GM18858 (cell line): ENCODE data around the gene BTF3.
"Not testable (repeated sequence)": the region's sequence is repeated elsewhere in the genome, so short reads cannot be mapped to it uniquely, and the experiment has no call there.

Experiments
- ATAC-seq: cut with Tn5 transposase; IDR thresholded peaks from one replicate; pipeline ENCODE4 v1.9.1; 2021; ENCODE audit not compliant: unreplicated experiment

The BTF3 gene

GRCh38 chr5:73498057-73498992 lies at the start of gene BTF3:
BTF3 (plus strand) TSS chr5:73498442; CDS start chr5:73498668, 226 bp downstream.
- peak; percentile 92 for ATAC-seq

GRCh38 chr5:73448463-73449136 lies 49.6 kb upstream of the BTF3 start, which contains the start of gene FOXD1:
FOXD1 (minus strand) TSS chr5:73448777; CDS start chr5:73448362, 415 bp downstream.
- peak; percentile 44 for ATAC-seq

DNA sequence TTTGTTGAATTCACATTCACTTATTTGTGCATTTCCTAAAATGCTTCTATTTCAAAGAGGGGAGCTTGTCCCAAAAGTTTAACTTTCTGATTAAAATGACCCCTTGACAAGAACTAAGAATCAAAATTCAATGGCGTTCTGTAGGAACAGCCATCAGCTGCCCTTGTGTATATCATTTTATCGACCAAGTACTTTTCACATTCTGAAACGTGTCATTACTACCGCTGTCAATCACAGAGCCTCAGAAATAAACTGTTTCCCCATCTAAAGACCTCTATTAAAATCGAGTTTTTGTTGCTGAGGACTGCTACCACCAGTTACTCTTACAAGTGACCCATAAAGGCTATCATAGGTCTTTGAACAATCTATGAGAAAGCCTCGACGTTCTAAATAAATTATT lies 48.1 kb upstream of the BTF3 start:
- ATAC-seq: no peak

GRCh38 chr5:73450672-73451223 lies 47.5 kb upstream of the BTF3 start:
- ATAC-seq: no peak

- ATAC-seq: no peak
Measured at GRCh38 chr5:73451224-73452130, 46.8 kb upstream of the BTF3 start.

- no peak for ATAC-seq
Measured at GRCh38 chr5:73452215-73452614, 46.0 kb upstream of the BTF3 start.

DNA sequence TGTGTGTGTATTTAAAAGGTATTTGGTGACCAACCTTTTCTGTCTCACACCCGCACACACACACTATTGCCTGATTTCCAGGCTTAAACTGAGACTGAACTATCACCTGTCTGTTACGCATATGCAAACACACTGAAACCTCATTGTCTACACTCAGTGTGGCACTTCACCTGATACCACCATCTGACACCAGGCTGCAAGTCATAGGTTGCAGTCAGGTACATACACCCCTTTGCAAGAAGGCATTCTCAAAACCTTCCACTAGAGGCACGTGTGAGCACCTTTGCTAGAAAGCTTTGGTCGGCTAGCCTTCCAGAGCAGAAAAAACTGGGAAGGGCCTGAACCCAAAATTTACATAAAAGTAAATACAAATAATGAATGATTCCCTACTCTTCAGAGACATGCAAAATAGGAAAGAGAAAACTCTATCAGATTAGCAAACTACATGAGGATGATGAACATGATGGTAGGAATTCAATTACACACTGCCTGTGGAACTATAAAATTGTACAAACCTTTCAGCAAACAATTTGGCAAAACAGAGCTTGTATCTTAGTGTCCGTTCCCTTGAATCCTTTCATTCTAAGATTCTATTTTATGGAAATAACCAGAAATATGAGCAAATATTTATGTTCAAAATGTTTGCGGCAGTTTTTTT lies 43.7 kb upstream of the BTF3 start:
- no peak for ATAC-seq

DNA sequence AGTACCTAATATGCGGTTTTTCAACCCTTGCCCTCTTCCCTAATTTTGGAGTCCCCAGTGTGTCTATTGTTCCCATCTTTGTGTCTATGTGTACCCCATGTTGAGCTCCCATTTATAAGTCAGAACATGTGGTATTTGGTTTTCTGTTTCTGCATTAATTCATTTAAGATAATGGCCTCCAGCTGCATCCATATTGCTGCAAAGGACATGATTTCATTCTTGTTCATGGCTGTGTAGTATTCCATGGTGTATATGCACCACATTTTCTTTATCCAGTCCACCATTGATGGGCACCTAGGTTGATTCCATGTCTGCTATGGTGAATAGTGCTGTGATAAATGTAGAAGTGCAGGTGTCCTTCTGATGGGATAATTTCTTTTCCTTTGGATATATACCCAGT lies 41.8 kb upstream of the BTF3 start:
- not testable (repeated sequence) for ATAC-seq

GRCh38 chr5:73459366-73459765 lies 38.9 kb upstream of the BTF3 start:
- ATAC-seq: no peak

GRCh38 chr5:73460133-73460532 lies 38.1 kb upstream of the BTF3 start:
- ATAC-seq: no peak

DNA sequence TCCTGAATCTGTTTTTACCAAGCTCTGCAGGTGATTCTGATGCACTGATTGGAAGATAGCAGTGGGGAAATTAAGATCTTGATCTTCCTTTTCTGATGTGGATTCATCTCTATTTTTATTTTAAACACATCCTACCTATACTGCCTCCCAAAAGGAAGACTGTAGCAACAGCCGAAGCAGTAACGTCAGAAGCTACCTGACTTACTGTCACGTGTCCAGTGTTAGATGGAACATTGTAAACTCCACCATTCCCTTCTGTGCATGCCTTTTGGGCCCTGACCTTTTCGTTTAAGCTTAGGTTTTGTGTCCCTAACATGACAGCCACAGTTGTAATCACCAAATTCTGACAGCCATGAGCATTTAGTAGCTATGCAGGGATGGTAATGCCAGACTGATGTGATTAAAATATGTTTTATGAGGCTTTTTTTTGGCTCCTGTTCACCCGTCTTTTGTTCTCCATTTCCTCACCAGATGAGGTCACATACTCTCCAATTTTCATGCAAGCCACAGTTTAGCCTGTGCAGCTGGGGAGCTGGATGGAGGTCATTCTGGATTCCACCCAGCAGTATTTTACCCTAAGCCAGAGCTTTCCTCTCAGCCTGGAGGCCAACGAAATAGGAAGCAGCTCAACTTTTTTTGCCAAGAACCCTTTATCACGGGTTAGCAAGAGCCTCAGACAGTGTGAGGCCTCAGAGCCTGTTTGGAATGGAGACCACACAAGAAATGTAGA lies 34.1 kb upstream of the BTF3 start:
- ATAC-seq: no peak

- not testable (repeated sequence) for ATAC-seq
Measured at GRCh38 chr5:73468638-73469037, 29.6 kb upstream of the BTF3 start.

DNA sequence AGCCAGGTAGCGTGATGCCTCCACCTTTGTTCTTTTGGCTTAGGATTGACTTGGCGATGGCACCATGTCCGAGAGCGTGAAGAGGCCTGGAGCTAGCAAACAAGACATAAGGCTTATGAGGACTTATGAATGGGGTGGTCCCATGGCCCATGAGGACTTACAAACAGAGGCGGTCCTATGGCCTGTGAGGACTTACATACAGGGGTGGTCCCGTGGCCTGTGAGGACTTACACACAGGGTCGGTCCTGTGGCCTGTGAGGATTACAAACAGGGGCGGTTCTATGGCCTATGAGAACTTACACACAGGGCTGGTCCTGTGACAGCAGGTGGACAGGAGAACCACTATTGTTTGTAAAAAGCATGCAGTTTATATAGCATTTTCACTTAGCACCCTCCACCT lies 28.4 kb upstream of the BTF3 start:
- no peak for ATAC-seq

GRCh38 chr5:73471654-73472053 lies 26.6 kb upstream of the BTF3 start:
- no peak for ATAC-seq

GRCh38 chr5:73472116-73472515 lies 26.1 kb upstream of the BTF3 start:
- no peak for ATAC-seq

GRCh38 chr5:73480500-73480899 lies 17.7 kb upstream of the BTF3 start:
- ATAC-seq: no peak

DNA sequence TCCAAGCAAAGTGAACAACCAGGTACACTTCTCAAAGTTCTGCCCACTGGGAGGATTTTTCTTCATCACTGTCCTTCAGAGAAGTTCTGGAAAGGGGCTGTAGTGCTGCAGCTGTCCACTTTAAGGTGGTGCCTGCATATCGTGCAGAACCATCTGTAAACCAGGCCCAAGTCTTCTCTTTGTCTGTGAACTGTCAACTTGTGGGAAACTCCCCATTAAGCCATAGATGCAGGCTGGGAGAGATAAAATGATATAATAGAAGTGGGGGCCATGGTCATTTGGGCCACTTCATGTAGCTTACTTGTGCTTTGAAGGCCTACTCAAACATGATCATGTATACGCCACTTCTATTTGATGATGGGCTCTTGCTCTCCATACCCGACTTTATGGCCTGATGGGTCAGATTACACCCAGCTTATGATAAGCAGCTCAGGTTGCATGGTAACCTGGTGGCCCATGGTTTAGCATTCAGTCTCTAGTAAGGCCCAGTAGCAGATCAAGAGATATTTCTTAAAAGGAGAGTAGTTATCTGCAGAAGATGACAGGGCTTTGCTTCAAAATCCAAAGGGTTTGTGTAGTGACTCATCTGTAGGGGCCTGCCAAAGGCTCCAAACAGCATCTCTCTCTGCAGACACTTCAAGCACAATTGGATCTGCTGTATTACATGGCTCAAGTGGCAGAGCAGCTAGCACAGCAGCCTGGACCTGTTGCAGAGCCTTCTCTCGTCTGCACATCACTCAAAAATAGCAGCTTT lies 15.7 kb upstream of the BTF3 start:
- no peak for ATAC-seq

DNA sequence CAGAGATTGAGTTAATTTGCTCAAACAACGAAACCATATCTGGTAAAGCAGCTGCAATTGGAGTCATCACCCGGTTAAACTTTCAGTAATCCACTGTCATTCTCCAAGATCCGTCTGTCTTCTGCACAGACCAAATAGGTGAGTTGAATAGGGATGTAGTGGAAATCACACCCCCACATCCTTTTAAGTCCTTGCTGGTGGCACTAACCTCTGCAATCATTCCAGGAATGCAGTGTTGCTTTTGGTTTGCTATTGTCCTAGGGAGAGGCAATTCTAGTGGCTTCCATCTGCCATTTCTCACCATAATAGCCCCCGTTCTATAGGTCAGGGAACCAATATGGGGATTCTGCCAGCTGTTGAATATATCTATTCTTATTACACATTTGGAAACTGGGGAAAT lies 14.6 kb upstream of the BTF3 start:
- no peak for ATAC-seq

DNA sequence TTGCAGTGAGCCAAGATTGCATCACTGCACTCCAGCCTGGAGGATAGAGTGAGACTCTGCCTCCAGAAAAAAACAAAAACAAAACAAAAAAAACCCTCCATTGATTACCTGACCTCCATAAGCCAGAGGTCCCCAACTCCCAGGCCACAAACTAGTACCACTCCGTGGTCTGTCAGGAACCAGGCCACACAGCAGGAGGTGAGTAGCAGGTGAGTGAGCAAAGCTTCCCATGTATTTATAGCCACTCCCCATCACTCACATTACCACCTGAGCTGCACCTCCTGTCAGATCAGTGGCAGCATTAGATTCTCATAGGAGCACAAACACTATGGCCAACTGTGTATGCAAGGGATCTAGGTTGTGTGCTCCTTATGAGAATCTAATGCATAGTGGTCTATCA lies 13.7 kb upstream of the BTF3 start:
- ATAC-seq: no peak
